Amniotic stem cell (primary cell): ENCODE results near the gene CDK17.
"Not testable (repeated sequence)": the region's sequence is repeated elsewhere in the genome, so short reads cannot be mapped to it uniquely, and the experiment has no call there.

Experiments used
- DNase-seq: peaks from one replicate; lab custom pipeline; 2025; lab: John Stamatoyannopoulos, UW

The CDK17 gene

GRCh38 chr12:96354326-96354725 lies 45.9 kb downstream of the CDK17 start:
- no peak for DNase-seq

DNA sequence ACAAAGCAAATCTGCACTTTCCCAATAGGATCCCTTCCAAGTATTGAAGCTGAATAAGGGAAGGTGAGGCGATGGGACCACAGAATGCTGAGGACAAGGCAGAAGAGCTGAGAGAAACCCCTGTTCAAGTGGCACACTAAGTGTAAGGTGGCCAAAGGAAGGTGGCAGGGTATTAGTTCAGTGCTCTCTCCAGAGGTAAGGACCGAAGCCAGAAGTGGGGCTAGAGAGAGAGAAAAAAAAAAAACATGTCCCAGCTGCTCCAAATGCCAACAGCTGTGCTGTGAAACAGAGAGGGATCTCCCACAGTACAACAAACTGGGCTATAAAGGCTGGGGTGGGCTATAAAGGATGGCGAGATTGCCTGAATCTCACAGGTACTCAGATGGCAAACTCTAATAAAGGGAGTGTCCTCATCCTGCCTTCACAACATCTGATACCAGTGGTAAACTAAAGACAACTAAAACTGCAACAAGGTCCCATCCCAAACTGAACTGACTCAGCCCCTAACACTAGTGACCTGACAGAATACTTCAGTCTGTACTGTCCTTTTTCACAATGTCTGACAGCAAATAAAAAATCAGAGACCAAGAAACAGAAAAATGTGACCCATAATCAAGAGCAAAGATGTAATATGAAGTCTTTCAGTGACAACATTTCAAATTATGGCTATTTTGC lies 47.9 kb downstream of the CDK17 start:
- DNase-seq, result no peak

DNA sequence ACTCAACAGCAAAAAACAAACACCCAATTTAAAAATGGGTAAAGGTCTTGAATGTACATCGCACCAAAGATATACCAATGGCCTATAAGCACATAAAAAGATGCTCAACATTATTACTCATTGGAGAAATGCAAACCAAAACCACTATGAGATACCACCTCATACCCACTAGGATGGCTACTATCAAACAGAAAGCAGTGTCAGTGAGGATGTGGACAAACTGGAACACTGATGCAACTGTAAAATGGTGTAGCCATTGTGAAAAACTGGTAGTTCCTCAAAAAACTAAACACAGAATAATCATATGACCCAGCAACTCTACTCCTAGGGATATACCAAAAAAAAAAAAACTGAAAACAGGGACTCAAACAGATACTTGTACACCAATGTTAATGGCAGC lies 49.3 kb downstream of the CDK17 start:
- DNase-seq, result no peak

DNA sequence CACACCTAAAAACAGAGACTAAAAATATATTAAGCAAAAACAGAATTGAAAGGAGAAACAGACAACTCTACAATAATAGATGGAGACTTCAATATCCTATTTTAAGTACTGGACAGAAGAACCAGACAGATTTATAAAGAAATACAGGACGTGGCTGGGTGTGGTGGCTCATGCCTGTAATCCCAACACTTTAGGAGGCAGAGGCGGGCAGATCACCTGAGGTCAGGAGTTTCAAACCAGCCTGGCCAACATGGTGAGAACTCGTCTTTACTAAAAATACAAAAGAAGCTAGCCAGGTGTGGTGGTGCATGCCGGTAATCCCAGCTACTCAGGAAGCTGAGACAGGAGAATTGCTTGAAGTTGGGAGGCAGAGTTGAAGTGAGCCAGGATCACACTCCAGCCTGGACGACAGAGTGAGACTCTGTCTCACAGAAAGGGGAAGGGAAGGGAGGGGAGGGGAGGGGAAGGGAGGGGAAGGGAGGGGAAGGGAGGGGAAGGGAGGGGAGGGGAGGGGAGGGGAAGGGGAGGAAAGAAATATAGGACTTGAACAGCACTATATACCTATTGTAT lies 53.0 kb downstream of the CDK17 start:
- DNase-seq, result no peak

DNA sequence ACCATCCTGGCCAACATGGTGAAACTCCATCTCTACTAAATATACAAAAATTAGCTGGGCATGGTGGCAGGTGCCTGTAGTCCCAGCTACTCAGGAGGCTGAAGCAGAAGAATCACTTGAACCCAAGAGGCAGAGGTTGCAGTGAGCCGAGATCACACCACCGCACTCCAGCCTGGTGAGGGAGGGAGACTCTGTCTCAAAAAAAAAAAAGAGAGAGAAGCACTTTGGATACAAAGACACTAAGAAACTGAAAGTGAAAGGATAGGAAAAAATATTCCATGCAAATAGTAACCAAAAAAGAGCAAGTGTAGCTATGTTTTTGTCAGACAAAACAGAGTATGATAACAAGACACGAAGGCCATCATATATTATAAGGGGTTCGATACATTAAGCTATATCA lies 53.5 kb downstream of the CDK17 start:
- not testable (repeated sequence) for DNase-seq

DNA sequence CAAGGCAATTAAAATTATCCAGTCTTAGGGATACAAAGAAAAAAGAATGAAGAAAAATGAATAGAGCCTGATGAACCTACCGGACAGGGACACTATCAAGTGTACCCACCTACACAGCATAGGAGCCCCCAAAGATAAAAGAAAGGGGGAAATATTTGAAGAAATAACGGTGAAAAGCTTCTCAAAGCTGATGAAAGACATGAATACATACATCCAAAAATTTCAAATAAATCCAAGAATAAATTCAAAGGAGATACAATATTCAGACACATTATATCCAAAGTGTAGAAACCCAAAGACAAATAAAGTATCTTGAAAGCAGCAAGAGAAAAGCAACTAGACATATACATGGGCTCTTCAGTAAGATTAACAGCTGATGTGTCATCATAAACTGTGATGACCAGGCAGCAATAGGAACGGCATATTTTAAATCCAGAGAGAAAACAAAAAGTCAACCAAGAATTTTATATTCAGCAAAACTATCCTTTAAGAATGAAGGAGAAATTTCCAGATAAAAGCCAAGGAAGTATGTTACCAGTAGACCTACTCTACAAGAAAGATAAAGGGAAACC lies 56.0 kb downstream of the CDK17 start:
- no peak for DNase-seq

GRCh38 chr12:96343347-96343954 lies 56.8 kb downstream of the CDK17 start:
- DNase-seq, result no peak

- not testable (repeated sequence) for DNase-seq
These were observed 60.6 kb downstream of the CDK17 start for GRCh38 chr12:96339666-96340065.

GRCh38 chr12:96338852-96339471 lies 61.3 kb downstream of the CDK17 start:
- DNase-seq, result no peak

GRCh38 chr12:96337953-96338352 lies 62.3 kb downstream of the CDK17 start:
- DNase-seq, result no peak

GRCh38 chr12:96336489-96336888 lies 63.8 kb downstream of the CDK17 start:
- DNase-seq, result no peak

GRCh38 chr12:96335270-96335669 lies 65.0 kb downstream of the CDK17 start:
- no peak for DNase-seq

- no peak for DNase-seq
These were observed 65.7 kb downstream of the CDK17 start for GRCh38 chr12:96334502-96334901.

DNA sequence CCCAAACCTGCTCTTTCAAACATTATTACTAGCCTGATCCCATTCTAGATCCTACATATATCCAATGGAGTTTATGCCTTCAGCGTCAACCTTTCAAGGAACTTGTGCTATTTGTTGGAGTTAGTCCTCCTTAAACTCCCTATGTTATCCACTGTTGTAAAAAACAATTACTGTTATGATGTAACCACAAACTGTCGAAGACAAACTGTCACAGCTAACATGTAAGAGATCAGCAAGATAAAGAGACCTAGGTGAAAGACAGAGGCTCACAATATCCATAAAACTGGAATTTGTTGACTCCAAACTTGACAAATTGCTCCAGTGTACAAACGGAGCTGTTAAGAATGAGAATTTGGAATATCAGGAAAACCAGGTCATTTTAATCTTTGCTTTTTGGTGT lies 70.7 kb downstream of the CDK17 start:
- no peak for DNase-seq

- DNase-seq, result no peak
These were observed 71.2 kb downstream of the CDK17 start for GRCh38 chr12:96329018-96329417.

GRCh38 chr12:96327889-96328288 lies 72.3 kb downstream of the CDK17 start:
- no peak for DNase-seq

- no peak for DNase-seq
These were observed 72.9 kb downstream of the CDK17 start for GRCh38 chr12:96327346-96327745.

DNA sequence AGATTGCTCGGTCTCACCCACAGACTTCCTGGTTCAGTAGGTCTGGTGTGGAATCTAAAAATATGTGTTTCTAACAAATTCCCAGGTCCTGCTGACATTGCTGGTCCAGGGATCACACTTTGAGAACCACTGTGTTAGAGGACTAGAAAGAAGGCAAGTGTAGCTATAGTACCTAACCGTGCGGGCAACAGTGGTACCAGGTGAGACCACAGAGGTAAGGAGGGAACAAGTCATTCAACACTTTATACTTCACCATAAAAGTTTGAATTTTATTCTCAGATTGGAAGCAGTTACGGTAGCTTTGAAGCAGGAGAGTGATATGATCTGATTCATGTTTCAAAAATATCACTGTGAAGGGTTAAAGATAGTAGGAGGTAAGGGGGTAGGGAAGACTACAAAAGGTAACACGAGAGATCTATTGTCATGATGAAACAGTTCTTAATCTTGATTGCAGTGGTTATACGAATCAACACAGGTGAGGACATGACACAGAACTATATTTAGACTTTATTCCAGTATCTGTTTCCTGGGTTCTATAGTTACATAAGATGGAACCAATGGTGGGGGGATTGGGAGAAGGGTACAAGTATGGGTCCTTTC lies 73.5 kb downstream of the CDK17 start:
- DNase-seq, result no peak

DNA sequence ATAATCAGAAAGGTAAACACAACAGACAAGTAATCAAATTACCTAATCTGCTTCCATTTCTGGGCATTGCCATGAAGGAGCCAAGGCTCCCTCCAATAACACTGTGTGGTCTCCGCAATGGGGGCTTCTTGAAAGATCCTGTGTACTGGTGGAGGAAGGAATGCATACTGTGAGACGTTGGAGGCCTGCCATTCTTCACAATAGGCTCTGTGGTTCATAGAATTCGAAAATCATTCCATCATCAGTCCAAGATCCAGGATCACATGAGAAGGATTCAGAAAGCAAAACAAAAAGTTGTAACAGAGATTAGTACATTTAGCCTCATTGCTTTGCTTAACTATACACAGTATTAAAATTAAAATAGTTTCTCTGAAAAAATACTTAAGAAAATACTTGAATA lies 76.3 kb downstream of the CDK17 start:
- no peak for DNase-seq

DNA sequence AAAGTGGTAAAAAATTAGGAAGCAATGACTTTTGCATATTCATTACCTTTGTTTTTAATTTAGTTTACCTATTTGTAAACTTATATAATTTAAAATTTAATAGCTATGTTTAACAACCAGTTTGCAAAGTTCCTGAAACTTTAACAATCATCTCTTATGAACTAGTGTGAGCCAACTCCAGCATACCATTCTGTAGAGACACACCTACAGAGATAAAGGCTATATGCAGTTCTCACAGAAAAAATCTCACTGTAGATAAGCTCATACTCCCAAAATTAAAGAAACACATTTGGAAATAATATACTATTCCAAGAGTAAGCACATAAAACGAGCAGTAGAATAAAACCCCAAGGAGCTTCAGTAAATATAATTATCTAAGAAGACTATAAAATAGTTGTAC lies 77.5 kb downstream of the CDK17 start:
- DNase-seq, result no peak

- DNase-seq, result no peak
These were observed 78.3 kb downstream of the CDK17 start for GRCh38 chr12:96321941-96322340.

- DNase-seq, result not testable (repeated sequence)
These were observed 82.4 kb downstream of the CDK17 start for GRCh38 chr12:96317801-96318200.
